Retinal pigment epithelial cell (primary cell): ENCODE results near the gene NOS3.

ENCODE experiments used
- DNase-seq: peaks from one replicate; pipeline ENCODE4 v3.0.0-alpha.2; 2010; ENCODE audit warnings: low read depth
- H3K4me3 ChIP-seq: 2 replicates; pipeline ENCODE4 v1.5.1; 2011; ENCODE audit warnings: mild to moderate bottlenecking, low read length, control low read depth, moderate library complexity
- TF ChIP-seq, protein P1 (sequence below): conservative IDR thresholded peaks from 2 replicates; pipeline ENCODE4 v1.5.1; 2011; ENCODE audit warnings: low read depth, low read length, control low read depth, inconsistent platforms

Gene NOS3

DNA sequence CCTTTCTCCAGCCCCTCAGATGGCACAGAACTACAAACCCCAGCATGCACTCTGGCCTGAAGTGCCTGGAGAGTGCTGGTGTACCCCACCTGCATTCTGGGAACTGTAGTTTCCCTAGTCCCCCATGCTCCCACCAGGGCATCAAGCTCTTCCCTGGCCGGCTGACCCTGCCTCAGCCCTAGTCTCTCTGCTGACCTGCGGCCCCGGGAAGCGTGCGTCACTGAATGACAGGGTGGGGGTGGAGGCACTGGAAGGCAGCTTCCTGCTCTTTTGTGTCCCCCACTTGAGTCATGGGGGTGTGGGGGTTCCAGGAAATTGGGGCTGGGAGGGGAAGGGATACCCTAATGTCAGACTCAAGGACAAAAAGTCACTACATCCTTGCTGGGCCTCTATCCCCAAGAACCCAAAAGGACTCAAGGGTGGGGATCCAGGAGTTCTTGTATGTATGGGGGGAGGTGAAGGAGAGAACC is 2.1 kb downstream of the NOS3 start:
- TF ChIP-seq, protein P1, sequence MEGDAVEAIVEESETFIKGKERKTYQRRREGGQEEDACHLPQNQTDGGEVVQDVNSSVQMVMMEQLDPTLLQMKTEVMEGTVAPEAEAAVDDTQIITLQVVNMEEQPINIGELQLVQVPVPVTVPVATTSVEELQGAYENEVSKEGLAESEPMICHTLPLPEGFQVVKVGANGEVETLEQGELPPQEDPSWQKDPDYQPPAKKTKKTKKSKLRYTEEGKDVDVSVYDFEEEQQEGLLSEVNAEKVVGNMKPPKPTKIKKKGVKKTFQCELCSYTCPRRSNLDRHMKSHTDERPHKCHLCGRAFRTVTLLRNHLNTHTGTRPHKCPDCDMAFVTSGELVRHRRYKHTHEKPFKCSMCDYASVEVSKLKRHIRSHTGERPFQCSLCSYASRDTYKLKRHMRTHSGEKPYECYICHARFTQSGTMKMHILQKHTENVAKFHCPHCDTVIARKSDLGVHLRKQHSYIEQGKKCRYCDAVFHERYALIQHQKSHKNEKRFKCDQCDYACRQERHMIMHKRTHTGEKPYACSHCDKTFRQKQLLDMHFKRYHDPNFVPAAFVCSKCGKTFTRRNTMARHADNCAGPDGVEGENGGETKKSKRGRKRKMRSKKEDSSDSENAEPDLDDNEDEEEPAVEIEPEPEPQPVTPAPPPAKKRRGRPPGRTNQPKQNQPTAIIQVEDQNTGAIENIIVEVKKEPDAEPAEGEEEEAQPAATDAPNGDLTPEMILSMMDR, result no peak
- no peak for DNase-seq
- H3K4me3 ChIP-seq, result no peak overlapping the region

DNA sequence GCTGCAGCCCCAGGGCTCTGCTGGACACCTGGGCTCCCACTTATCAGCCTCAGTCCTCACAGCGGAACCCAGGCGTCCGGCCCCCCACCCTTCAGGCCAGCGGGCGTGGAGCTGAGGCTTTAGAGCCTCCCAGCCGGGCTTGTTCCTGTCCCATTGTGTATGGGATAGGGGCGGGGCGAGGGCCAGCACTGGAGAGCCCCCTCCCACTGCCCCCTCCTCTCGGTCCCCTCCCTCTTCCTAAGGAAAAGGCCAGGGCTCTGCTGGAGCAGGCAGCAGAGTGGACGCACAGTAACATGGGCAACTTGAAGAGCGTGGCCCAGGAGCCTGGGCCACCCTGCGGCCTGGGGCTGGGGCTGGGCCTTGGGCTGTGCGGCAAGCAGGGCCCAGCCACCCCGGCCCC is 2.7 kb downstream of the NOS3 start:
- TF ChIP-seq, protein P1, result no peak
- no peak for DNase-seq
- no peak overlapping the region for H3K4me3 ChIP-seq

- DNase-seq, result no peak
- no peak overlapping the region for H3K4me3 ChIP-seq
- TF ChIP-seq, protein P1, result no peak
These were observed 3.5 kb downstream of the NOS3 start for GRCh38 chr7:150994141-150994837.

DNA sequence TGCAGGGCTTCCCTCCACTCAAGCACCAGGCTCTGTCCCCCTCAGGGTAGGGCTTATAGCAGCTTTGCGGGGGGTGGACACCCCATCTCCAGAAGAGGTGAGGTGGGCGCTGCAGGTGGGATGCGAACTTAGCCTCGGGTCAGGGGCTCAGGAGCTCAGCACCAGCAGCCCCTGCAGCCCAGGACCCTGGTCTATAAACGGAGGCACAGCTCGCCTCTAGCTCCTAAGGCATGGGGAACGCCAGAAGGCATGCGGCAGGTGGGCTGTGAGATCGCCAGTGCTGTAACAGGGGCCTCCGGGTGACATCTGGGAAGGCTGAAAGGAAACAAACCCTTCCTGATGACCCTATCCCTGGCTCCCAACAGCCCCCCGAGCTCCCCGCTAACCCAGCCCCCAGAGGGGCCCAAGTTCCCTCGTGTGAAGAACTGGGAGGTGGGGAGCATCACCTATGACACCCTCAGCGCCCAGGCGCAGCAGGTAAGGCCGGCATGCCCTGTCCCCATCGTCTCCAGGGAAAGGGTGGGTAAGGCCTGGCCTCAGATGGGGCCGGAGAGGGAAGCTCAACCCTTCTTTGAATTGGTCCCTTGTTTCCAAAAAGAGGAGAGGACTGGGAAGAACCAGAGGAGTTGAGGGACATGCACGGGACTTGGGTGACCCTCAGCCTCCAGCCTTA is 4.2 kb downstream of the NOS3 start:
- TF ChIP-seq, protein P1, result no peak
- no peak overlapping the region for H3K4me3 ChIP-seq
- DNase-seq, result no peak

DNA sequence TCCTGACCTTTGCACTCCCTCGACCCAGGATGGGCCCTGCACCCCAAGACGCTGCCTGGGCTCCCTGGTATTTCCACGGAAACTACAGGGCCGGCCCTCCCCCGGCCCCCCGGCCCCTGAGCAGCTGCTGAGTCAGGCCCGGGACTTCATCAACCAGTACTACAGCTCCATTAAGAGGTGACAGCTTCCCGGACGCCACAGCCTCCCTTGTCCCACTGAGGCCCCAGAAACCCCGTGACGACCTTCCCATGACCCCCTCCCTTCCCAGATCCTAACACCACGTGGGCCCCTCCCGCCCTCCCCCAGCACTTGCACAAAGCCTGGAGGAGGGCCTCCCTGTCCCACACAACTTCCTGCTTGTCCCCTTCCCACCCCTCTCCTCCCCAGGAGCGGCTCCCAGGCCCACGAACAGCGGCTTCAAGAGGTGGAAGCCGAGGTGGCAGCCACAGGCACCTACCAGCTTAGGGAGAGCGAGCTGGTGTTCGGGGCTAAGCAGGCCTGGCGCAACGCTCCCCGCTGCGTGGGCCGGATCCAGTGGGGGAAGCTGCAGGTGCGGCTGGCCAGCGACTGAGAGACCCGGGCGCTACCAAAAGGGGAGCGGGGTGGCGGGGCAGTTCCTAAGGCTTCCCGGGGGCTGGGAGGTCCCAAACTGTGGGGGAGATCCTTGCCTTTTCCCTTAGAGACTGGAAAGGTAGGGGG is 5.7 kb downstream of the NOS3 start:
- H3K4me3 ChIP-seq, result no peak overlapping the region
- DNase-seq, result no peak
- TF ChIP-seq, protein P1, result no peak

GRCh38 chr7:150997075-150997511 is 6.3 kb downstream of the NOS3 start:
- H3K4me3 ChIP-seq, result no peak overlapping the region
- TF ChIP-seq, protein P1, result no peak
- DNase-seq, result no peak
